Upper lobe of left lung (tissue), 4 donors: Measurements from ENCODE around the gene CGAS.

Experiments
- CTCF ChIP-seq, 6 experiments: fragments of 450-650 bp in 4 of 6; fragments of 200-600 bp in 2 of 6; sonication (generic) in 2 of 6; IDR thresholded peaks; one replicate each; pipeline ENCODE4 v1.5.1; 2016 to 2019; ENCODE audit warnings: antibody characterized with exemption in 6 of 6
- EP300 ChIP-seq, 4 donors: sonication (generic); formaldehyde crosslinking; IDR thresholded peaks; one replicate each; pipeline ENCODE4 v1.5.1; 2017; ENCODE audit warnings: antibody characterized with exemption in 4 of 4, control low read depth in 2 of 4
- POLR2A ChIP-seq, 4 donors: fragments of 450-650 bp; IDR thresholded peaks; one replicate each; pipeline ENCODE4 v1.5.1; 2016 to 2017; ENCODE audit warnings: antibody characterized with exemption in 4 of 4, mild to moderate bottlenecking in 2 of 4
- POLR2AphosphoS5 ChIP-seq, 2 donors: sonication (generic); formaldehyde crosslinking; IDR thresholded peaks; one replicate each; pipeline ENCODE4 v1.5.1; 2017; ENCODE audit warnings: antibody characterized with exemption in 2 of 2

- TF ChIP-seq CTCF (IDR thresholded peaks at IDR 0.05) (peak; percentile 28 to 57 (median 42)), EP300 (IDR thresholded peaks at IDR 0.05) (no peak), POLR2AphosphoS5 (IDR thresholded peaks at IDR 0.05) (no peak), POLR2A (IDR thresholded peaks at IDR 0.05) (peak in 1 of 4 donors; percentile 35)
Measured at GRCh38 chr6:73388800-73389512, 63.1 kb downstream of the CGAS start.
